SKM-1 treated with dmso at 0.1 percent for 144 hours (cell line): ENCODE results near the gene PPM1F.
"Not testable (repeated sequence)": the region's sequence is repeated elsewhere in the genome, so short reads cannot be mapped to it uniquely, and the experiment has no call there.

ENCODE experiments used
- DNase-seq: peaks from one replicate; lab custom pipeline; 2025; ENCODE audit not compliant: unreplicated experiment; lab: John Stamatoyannopoulos, UW

Gene PPM1F

GRCh38 chr22:21921729-21922128, 30.9 kb downstream of the PPM1F start:
- no peak for DNase-seq

DNA sequence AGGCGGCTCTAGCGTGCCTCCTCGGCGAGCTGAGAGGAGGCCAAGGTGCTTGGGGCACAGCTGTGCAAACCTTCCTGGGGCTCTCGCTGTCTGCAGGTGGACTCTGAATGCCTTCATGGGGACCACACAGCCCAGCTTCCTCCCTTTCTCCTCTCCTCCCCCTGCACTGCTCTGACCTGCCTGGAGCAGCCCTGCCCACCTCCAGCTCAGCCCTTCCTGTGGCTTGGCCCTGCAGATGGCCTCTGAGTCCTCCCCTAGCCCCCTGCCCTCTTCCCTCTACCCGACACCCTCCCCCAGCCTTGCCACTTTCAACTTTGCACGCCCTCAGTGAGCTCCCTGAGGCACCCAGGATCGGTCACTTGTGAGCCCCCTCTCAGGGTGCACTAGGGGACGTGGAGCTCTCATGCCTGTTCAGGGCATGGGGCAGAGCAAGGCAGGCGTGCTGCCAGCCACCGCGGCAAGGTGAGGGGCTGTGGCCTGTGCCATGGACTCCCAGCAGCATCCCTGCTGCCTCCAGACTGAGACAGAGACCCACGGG, 31.4 kb downstream of the PPM1F start:
- DNase-seq: no peak

- DNase-seq: no peak
These were observed 32.1 kb downstream of the PPM1F start for GRCh38 chr22:21920341-21921183.

DNA sequence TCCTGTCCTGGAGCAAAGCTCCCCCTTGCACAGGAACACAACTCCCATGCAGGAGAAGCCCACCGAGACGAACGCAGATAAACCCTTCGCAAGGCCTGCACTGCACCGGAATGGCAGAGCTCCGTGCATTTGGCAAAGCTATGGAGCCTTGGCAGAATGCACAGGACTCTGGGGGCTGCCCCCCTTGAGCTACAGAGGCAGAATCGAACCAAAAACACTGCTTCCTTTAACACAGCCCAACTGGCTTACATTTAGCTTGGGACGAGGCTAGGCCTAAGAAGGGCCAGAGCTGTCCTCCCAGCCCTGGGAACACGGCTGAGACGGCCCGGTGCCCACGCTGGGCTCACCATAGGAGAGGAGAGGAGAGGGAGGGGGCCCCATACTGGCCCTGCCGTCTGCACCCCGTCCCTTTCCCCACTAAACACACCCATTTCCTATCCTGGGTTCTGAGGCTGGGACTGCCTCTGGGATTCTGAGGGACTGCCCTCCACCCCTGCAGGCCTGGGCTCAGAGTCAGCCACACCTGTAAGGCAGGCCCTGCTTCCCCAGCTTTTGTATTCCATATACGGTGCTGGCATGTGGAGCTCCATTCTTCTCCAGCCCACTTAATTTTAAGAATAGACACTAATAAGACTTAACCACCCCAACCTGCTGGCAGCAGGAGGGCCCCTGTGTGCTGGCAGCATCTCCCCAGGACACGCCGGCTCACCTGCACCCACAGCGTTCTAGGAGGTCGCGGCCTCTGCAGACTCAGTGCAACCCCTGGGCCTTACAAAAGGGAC, 32.9 kb downstream of the PPM1F start:
- DNase-seq: no peak

GRCh38 chr22:21918466-21919185, 34.0 kb downstream of the PPM1F start:
- DNase-seq: no peak

- DNase-seq: no peak
These were observed 34.7 kb downstream of the PPM1F start for GRCh38 chr22:21917959-21918261.

DNA sequence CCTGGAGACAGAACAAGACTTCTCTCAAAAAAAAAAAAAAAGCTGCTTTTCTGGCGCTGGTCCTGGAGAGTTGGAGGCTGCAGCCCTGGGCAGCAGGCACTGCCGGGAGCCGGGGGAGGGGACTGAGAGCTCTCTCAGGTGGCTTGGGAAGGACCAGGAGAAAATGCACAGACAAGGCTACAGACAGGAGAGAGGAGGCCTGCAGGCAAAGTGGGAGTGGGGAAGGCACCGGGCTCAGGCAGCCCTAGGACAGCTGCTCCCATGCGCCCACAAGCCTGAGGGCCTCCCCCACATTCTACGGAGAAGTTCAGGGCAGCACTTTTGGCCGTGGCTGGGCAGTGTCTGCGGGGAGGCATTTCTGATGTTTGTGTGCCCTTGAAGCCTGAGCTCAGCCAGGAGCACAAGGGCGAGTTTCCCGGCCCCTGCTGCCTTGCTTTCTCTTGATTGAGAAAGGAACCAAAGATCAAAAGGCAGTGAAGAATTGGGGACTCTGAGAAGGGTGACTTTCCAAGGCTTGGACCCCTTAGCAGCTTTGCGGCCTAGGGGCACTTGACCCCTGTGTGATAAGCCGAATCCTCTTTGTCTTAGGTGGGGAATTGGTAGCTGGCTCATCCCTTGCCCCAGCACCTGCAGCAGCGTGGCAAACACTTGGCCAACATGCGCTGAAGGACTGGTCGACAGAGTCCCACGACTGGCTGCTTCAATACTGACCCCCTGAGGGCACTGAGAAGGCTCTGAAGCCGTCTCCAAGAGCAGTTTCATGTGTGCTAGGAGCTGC, 35.3 kb downstream of the PPM1F start:
- DNase-seq: no peak

- DNase-seq: no peak
These were observed 36.2 kb downstream of the PPM1F start for GRCh38 chr22:21916309-21916918.

- DNase-seq: no peak
These were observed 36.9 kb downstream of the PPM1F start for GRCh38 chr22:21915624-21916308.

DNA sequence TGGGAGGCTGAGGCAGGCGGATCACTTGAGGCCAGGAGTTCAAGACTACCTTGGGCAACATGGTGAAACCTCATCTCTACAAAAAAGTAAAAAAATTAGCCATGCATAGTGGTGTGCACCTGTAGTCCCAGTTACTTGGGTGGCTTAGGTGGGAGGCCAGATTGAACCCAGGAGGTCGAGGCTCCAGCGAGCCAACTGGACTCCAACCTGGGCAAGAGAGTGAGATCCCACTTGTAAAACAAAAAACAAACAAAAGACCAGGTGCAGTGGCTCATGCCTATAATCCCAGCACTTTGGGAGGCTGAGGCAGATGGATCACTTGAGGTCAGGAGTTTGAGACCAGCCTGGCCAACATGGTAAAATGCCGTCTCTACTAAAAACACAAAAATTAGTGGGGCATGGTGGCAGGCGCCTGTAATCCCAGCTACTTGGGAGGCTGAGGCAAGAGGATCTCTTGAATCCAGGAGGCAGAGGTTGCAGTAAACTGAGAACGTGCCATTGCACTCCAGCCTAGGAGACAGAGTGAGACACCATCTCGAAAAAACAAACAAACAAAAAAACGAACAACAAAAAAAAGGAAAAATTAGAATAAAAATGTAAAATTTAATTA, 38.5 kb downstream of the PPM1F start:
- DNase-seq: not testable (repeated sequence)

DNA sequence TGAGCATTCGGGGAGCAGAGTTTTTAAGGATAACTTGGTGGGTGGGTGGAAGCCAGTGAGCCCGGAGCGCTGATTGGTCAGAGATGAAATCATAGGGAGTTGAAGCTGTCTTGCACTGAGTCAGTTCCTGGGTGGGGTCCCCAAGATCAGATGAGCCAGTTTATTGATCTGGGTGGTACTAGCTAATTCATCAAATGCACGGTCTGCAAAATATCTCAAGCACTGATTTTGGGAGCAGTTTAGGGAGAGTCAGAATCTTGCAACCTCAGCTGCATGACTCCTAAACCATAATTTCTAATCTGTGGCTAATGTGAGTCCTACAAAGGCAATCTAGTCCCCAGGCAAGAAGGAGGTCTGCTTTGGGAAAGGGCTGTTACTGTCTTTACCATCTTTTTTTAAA, 42.3 kb downstream of the PPM1F start:
- DNase-seq: not testable (repeated sequence)

DNA sequence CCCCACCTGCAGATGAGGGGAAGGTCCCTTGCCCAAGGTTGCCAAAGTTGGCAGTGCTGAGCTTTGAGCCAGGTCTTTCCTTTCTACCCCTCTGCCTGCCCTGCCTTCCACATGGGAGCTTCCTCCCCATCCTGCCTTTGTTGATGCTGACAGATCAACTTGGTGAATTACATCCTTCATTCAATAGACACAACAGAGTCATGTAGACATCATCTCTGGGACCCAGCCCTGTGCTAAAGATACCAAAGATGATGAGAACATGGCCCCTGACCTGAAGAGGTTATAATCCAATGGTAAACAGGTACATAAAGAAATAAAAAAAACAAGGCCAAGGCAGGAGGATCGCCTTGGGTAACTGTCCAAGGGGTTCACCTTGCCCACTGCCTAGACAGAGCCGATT, 42.8 kb downstream of the PPM1F start:
- DNase-seq: no peak

DNA sequence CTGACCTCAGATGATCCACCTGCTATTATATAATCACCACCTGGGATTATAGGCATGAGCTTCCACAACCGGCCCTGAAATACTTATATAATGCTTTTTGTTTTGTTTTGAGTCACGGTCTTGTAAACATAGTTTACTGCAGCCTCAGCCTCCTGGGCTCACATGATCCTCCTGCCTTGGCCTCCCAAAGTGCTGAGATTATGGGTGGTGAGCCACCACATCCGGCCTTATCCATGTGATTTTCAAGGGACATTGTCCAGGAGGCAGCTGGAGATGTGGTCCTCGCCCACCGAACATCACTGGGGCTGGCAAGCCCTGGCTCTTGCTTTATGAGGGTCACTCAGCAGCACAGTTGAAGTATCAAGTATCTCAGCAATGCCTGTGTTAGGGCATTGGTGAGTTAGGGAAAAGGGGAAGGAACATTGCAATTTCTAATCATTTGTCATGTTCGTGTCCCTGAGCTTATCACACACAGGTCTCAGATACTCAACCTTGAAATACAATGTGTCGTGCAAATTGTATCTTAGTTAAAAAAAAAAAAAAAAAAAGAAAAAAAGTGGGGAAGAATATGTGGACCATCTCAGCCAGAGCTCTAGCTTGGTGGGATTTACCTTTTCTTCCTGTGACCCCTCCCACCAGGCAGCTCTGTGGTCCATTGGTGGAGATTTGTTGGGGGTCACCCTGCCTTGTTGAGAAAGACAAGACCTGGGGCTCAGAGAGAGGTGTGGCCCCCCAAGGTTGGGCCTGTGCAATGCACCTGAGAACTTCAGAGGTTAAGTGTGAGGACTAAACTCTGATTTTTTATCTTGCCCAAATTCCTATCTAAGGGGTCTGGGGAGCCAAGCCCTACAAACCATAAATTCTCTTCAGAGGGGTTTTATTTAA, 44.8 kb downstream of the PPM1F start:
- no peak for DNase-seq

DNA sequence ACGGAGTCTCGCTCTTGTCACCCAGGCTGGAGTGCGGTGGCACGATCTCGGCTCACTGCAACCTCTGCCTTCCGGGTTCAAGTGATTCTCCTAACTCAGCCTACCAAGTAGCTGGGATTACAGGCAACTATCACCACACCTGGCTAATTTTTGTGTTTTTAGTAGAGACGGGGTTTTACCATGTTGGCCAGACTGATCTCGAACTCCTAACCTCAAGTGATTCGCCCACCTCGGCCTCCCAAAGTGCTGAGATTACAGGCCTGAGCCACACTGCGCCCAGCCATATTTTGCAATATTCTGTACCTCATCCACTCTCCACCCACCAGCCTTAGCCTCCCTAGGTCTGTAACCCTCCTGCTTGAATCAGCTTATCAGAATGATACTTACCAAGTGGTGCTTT, 47.4 kb downstream of the PPM1F start:
- DNase-seq: not testable (repeated sequence)

GRCh38 chr22:21904250-21904789, 48.3 kb downstream of the PPM1F start:
- no peak for DNase-seq

- DNase-seq: no peak
These were observed 49.4 kb downstream of the PPM1F start for GRCh38 chr22:21903283-21903682.

GRCh38 chr22:21902296-21903087, 50.2 kb downstream of the PPM1F start:
- no peak for DNase-seq
